Activated CD4-positive, CD25-positive, alpha-beta regulatory T cell treated with anti-CD3 and anti-CD28 coated beads, Interleukin-2, amount 50 U/mL, for 72 hours (primary cell): ENCODE measurements around the gene BLMH.
"Not testable (repeated sequence)": the region's sequence is repeated elsewhere in the genome, so short reads cannot be mapped to it uniquely, and the experiment has no call there.

Experiments used
- DNase-seq: peaks from one replicate; pipeline ENCODE4 v3.0.0; 2021

BLMH gene

DNA sequence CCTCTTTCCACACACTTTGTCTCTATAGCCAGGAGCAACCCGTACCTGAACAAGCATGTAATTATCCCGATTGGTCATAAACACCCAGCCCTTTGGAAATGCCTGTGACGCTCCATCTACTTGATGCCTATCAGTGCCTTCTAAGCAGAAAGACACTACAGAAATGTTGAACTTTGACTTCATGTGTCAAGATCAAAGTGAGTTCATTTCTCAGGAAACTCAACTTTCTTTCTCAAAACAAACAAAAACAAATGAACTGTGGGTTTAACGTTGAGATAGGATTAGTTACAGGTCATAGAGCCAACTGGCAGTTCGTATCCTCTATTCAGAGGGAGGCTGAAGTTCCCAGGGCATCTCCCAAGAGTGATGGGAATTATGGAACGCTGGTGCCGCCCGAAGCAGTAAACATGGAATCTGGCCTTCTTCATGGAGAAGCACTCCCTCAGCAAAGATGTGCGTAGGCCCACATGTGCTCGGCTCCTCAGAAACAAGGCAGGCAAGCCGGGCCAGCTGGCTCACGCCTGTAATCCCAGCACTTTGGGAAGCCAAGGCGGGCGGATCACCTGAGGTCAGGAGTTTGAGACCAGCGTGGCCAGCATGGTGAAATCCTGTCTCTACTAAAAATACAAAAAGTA lies 65.7 kb downstream of the BLMH start:
- no peak for DNase-seq

DNA sequence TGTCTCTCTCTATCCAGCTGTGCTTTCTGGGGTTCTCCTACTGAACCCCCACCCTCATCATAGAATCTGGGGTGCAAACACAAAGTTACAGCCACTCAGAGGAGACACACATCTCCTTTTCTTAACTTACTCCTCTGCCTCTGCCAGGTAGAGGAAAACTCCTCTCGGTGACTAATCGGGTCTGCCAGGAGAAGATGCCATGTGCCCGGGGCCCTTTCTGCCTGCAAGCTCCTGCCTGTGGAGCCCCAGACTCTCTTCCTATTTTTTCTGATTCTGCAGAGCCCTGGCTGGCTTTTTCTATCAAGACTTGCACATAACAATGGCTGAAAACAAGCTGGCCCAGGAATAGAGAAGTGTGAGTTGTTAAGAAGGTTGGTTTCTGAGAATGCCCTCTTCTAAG lies 66.6 kb downstream of the BLMH start:
- no peak for DNase-seq

DNA sequence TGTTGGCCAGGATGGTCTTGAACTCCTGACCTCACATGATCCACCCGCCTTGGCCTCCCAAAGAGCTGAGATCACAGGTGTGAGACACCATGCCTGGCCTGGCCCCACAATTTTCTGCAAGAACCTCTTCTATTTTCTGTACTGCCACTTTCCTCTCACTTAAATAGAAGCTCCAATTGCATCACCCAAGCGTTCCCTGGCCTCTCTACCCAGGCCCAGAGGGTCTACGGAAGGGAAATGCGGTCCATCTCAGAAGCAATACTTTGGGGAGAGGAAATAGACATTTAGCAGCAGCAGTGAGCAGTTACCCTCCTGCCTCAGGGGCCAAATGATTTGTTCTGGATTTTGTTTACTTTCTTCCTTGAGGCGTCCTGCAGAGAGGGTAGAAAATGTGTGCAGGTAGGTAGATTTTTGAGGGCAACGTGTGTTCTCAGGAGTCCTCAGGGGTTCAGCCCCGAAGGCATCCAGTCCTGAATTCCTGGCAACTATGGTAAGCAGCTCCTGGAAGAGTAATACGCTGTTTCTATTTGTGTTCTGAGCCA lies 67.3 kb downstream of the BLMH start:
- no peak for DNase-seq

DNA sequence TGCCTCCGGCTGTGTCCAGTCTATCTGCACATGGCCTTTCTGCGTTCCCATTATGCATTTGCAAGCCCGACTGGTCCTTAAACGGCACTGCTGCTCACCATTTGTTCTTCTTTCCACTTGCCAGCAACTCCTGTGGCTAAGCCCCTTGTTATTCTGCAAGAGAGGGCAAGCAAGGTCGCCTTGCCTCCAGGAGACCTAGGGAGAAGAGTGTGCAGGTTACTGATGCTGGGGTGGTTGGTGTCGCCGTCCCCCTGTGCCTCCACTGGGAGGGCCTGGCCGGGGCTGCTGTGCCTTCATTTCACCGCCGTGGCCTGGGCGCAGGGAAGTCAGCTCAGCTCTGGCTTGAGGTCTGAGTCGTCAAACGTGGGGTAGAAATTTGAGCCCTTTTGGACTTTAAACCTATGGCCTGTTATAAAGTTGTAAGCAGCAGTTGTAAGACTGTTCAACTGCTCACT lies 69.0 kb downstream of the BLMH start:
- DNase-seq: no peak

DNA sequence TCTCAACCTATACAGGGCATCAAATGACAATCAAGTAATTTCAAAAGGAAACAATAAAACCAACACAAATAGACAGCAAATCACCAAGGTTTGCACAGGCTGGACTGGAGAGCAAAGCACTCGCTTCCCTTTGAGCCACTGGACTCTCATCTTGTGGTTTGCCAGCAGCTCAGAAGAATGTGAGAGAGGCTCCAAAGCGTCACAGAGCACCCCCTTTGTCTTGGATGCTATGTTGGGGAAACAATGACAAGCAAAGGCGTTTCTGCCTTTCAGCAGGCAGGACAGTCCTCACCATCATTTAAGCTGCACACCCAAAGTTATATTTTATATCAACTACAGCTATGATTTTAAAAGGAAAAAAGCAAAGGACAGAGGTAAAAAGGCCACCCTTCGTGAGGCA lies 69.5 kb downstream of the BLMH start:
- no peak for DNase-seq

DNA sequence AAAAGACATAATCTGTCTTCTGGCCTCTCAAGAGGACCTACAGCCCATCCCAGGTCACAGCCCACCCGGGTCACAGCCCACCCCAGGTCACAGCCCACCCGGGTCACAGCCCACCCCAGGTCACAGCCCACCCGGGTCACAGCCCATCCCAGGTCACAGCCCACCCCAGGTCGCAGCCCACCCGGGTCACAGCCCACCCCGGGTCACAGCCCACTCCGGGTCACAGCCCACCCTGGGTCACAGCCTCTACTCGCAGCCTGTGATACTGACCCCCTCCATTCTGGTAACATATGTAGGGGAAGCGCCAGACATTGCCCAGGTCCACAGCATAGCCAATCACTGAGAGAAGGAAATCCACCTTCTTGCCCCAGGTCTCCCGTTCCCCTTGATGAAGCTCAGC lies 70.4 kb downstream of the BLMH start:
- DNase-seq: no peak

DNA sequence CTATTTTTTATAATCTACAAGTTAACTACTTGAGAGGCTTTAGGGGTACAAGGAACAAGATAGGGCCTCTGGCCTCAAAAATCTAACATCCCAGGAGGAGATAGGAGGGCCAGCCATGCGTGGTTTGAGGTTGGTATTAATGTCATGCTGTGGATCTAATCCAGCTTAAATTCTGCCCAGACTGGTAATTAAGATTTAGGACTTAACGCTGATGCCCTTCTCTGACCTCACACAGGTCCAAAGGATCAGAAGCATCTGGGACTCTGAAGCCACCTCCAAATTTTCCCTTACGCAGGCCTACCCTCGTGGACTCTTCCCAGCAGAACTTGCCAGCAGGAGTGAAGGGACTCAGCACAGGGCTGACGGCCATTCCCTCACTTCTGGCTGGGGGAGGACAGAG lies 71.3 kb downstream of the BLMH start:
- no peak for DNase-seq

DNA sequence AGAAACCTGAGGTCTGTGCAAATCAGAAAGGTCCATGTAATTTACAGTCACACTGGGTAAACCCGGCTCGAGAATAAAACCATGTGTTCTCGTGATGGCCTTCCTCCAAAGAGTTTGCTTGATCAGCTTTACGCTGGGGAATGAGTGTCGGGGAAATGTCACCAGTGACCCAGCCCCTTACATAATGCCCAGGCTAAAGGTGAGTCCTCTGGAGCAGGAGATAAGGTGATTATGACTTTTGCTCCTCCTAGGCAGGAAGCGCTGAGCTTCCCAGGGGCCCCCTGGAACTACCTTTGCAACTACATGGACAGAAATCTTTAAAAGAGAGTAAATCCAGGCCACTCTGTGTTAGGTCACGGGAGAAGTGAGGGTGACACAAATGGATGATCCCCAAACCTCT lies 71.9 kb downstream of the BLMH start:
- no peak for DNase-seq

DNA sequence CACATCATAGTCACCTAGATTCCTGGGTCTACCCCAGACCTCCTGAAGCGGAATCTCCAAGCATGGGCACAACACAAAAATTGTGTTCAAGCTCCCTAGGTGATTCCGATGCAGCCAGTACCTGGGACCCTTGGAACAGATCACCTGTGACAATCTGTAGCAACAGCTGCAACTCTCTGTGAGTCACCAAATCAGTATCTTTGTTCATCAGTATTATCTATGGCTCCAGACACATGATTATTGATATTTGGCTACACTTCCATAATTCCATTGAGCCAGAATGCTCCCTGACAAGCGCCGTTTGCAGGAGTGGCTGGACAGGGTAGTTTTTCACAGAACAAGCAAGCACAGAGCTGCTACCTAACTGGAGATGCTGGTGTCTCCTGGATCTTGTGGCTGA lies 72.4 kb downstream of the BLMH start:
- no peak for DNase-seq

DNA sequence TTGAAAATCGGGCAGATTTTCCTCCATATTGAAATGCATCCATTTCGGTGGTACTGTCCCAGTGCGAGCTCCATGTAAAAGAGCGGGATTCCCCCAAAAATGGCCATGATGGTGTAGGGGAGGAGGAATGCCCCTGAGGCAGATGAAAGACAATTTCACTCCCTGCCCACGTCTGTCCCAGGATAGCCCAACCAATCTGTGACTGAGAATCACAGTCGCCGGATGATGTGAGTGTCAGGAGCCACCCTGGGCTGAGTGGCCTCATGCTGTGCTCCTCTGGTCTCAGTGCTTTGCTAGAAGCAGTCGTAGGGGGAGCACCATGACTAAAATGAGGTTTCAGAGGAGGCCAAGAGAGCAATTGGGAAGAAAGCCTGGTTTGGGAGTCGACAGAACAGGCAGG lies 72.9 kb downstream of the BLMH start:
- DNase-seq: no peak

DNA sequence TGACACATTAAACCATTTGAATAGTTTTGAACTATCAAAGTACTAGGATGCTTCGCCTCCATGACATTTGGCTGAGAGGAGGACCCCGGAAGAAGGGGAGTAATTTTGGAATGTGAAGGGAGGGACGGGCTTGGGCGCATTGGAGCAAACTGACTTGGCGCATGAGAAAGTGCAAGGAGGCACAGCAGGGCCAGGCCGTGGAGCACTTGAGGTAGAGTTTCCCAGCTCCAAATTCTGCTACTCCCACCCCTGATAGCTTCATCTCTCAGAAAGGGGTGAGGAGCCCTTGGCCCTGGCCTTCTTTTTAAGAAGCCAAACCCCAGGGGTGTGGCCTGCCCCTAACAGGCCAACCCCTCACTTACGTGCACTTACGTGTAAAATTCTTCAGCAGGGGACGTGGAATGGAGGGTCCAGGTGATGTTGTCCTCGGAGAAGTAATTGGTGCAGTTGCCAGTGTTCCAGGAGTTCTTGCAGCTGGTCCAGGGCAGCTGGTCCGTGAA lies 73.9 kb downstream of the BLMH start:
- DNase-seq: no peak

DNA sequence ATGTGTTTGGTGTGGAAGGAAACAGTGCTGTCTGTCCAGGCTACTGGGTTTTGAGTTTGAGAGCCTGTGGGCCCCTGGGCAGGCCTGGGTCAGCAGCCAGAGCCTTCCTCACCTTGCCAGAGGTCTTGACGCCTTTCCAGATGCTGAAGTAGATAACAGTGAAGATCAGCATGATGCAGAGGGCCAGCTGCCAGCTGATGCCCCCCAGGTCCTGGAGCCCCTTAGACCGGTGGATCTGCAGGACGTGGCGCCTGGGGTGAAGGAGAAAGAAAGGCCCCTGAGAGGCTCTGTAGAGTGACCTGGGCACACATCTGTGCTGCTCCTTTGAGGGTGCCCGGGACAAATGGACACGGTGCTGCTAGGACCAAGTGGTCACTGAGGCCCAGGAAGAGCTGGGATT lies 74.7 kb downstream of the BLMH start:
- no peak for DNase-seq

DNA sequence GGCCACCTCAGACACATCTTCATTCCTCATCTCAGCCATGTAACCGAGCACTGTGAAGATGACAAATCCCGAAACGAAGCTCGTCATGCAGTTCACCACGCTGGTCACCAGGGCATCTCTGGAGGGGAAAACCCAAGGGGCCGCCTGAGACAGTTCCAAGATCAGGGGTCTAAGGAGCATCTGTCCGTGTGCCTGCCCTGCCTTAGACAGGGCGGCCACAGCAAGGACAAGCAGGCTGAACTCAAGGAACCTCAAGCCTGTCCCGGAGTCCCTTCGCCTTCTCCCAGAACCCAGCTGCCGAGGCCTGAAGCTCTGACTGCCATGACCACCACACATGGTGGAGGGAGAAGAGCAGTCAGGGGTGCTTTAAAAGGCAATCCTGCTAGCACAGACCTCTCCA lies 79.0 kb downstream of the BLMH start:
- no peak for DNase-seq

DNA sequence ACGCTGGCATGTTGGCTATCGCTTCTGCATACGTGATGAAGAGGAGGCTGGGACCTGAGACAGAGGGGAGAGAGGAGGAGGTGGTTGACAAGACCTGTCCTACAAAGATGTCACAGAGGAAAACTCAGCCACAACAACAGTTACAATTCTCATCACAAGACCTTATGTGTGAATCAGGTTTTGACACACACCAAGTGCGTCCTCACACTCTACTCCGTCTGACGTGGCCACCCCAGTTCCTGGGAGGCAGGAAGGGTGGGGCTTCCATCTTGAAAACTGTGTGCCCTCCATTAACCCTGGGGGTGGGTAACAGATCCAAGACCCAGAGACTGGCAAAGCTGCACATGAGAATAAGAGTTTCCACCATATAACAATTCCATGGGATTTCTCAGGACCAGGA lies 80.4 kb downstream of the BLMH start:
- DNase-seq: no peak

DNA sequence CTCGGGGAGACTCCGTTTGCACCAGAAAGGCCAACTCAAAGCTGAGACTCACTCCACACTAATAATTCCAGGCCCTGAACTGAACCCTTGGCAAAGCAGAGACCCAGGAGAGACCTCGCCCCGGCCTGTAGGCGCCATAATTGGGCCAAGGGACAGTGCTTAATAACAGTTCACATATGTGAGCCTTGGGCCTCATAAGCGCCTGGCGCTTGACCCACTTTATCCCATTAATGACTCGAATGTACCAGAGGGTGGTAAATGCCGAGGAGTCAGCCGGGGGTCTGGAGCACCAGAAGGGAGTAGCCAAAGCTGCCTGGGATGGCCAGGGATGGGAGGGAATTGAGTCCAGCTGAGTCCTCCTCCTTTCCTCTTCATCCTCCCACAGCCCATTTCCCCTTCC lies 80.8 kb downstream of the BLMH start:
- no peak for DNase-seq

DNA sequence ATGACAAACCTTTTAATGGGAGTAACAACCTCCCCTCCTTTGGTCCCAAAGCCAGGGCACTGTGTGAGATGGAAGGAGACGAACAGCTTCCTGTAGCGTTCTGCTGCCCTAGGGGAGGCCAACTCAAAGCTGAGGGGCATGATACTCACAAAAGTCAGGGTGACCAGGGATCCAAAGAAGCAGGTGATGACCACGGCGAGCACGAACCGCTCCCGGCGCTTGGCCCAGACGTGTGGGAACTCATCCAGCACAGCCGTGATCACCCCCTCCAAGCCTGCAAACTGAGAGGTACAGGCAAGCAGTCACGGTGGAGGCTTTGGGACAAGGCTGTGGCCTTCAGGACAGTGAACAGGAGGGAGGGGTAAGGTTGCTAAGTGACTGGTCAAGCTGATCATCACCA lies 81.4 kb downstream of the BLMH start:
- DNase-seq: no peak

DNA sequence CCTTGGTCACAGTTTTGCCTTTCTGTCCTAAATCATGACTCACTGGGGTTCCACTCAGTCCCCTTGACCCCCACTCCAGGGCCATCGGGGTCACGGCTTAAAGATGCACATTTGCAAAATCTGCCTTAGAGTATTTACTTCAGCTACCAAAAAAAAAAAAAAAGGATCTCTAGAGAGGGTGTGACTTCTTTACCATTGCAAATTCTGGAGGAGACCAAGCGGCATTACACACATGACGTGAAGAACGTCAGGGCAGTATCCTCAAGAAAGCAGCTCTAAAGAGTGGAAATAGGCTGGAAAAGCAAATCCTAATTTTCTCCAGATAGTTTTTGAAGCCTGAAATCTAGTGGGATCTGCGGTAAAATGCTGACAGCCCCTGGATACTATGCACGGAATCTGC lies 81.8 kb downstream of the BLMH start:
- DNase-seq: no peak

DNA sequence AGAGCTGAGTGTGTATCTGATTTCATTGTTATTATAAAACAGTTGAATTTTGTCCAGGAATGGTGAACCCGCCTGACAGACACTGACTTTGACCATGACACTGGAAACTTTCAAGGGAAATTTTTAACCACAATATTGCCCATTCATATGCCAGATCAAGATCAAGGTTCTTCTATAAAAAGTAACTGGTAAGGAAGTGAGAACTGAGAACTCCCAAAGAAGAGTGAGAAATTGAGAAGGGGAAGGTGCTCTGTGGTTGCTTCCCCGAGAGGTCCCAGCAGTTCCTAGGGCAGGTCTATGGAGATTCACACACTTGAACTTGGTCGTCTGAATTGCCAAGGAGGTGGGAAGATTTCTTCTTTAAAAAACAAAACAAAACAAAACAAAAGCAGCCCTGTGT lies 83.5 kb downstream of the BLMH start:
- no peak for DNase-seq

DNA sequence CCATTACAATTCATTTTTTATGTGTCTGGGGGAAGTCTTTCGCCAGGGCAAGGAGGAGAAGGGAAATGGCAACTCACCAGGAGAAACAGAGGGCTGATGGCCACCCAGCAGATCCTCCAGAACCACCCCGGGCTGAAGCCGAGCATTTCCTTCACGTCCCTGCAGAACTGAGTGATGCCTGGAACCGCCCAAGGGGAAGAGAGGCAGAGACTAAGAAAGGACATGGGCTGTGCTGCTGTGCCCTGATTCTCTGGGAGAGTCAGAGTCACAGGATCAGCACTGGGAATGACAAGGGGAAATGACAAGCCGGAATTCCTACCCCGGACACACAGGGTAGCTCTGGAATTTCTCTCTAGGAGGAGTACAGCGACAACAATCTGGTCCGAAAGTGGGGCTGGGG lies 84.1 kb downstream of the BLMH start:
- no peak for DNase-seq

DNA sequence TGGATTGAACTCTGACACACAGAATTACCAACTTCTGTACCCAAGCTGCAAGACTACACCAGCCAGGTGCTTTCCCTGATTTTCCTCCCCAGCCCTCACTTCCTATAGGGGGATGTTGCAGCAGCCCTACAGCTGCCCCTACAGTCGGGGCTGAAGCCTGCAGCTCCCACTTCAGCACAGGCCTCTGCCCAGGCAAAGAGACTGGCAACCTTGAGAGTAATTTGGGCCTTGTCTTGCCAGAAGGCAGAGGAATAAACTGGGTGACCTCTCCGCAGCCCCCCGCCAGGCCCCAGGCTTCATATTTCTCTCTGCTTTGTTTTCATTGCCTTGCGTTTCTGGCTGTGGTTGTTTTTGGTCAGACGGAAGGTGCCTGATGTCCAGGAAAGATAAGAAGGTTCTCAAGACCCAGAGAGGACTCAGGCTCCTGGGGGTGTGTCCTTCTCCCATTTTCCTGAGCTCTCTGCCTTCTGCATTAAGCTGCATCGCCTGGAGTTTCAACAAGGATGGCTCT lies 88.2 kb downstream of the BLMH start:
- no peak for DNase-seq

DNA sequence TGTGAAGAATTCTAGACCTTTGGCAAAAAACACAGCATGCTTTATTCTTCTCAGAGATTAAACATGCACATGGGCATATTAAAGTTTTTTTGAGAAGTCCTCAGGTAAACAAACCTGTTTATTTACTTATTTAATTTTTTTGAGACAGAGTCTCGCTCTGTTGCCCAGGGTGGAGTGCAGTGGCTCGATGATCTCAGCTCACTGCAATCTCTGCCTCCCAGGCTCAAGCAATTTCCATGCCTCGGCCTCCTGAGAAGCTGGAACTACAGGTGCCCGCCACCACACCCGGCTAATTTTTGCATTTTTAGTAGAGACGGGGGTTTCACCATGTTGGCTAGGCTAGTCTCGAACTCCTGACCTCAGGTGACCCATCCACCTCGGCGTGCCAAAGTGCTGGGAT lies 91.1 kb downstream of the BLMH start:
- not testable (repeated sequence) for DNase-seq

DNA sequence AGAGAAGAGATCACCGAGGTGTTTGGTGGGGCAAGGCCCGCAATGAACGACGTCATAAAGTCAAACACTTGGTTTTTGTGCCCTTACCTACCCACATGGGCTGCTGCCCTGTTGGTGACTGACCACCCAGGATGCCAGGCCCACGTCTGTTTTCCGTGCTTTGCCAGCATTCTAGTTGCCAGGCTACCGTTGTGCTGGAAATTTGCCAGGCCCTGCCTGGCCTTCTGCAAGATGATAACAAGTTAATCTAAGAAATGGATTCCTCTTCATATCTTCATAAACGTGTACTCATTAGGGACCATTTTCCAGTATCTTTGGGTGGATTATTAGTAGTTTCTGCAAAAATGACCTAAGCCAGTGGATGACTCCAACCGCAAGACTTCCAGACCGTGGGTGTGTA lies 91.6 kb downstream of the BLMH start:
- DNase-seq: no peak

DNA sequence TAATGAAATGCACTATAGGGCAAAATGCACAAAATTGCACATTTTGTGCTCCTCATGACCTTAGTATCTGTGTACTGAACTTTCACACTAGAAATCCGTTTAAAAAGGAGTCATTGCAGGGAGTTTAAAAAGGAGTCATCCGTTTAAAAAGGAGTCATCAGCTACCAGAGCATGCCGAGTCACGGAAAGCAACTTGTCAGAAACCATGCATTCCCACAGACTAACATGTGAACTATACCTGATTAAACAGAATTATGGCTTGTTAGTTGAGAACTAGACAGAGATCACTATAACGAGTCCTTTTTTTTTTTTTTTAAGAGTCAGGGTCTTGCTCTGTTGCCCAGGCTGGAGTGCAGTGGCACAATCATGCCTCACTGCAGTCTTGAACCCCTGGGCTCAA lies 92.1 kb downstream of the BLMH start:
- no peak for DNase-seq
